GM12801 (cell line): ENCODE results near the gene SEMA4C.

Experiments used
- CTCF ChIP-seq: IDR thresholded peaks from one replicate; pipeline ENCODE4 v1.5.1; 2011; ENCODE audit warnings: control low read depth; ENCODE audit not compliant: insufficient read length; ENCODE audit errors: extremely low read depth

Gene SEMA4C

GRCh38 chr2:96838345-96839292 is 31.3 kb downstream of the SEMA4C start:
- TF ChIP-seq CTCF: no peak

GRCh38 chr2:96837575-96837974 is 32.3 kb downstream of the SEMA4C start:
- no peak for TF ChIP-seq CTCF

GRCh38 chr2:96835830-96836229 is 34.0 kb downstream of the SEMA4C start:
- TF ChIP-seq CTCF: no peak

- TF ChIP-seq CTCF: no peak
Observed at GRCh38 chr2:96832754-96833507, 36.9 kb downstream of the SEMA4C start.

GRCh38 chr2:96832408-96832753 is 37.5 kb downstream of the SEMA4C start:
- no peak for TF ChIP-seq CTCF

GRCh38 chr2:96831679-96832078 is 38.2 kb downstream of the SEMA4C start:
- no peak for TF ChIP-seq CTCF

GRCh38 chr2:96830044-96830562 is 39.8 kb downstream of the SEMA4C start:
- TF ChIP-seq CTCF: no peak
